ENCODE data around the gene WNT7B.

DNA sequence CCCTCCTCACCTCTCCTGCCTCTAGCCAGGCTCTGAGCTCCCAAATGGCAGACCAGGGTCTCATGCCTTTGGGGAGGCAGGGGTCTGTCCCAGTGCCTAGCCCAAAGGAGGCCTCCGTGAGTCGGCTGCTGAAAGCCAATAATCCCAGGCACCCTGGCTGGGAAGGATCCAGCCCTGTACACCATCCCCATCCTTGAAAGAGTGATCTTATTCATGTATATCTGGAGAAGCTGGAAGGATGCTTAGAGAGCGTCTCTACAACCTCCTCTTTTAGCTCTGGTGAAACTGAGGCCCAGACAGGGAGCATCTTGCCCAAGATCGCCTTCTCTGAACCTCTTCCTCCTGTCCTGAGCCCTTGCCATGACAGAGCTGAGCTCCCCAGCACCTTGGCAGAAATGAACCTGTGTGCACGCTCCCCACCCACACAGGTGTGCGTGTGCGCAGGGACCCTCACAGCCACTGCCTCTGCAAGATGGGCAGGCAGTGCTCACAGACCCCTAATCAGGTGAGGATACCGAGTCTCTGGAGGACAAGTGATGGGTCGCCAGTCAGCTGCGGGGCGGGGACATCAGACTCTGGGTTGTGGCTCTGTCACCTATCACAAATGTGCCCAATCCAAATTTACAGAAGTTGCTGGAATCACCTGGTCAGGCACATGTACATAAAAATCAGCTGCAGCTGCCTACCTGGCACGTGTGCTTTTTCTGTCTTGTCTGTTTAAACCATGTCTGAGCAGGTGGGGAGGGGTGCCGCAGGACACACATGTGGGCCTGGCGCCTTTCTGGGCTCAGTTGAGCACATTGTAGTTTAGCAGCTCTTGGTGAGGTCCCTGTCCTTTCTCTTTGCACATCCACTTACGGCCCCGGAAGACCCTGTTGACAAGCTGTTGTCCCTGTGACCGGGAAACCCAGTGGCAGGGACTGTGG lies 49.3 kb upstream of the WNT7B start:
- TF ChIP-seq GATA2 (IDR thresholded peaks at IDR 0.05; ENCODE audit: low read depth, low read length) (no peak), GATA3 (IDR thresholded peaks at IDR 0.05; ENCODE audit: low read depth, low read length) (no peak)

Data from SH-SY5Y (cell line).